ENCODE measurements around the gene IL13RA2. TPM values are rescaled to one million over a fixed set of nuclear protein-coding genes. Genes with fewer than 3 reads are reported as not detected.

IL13RA2 gene
- total and polyA plus RNA-seq, 9 of the 15 experiments (the other 6 are each of a cell fraction or from before 2014, with no cell fraction given), result 0.06 to 0.18 (median 0.15) TPM; not detected in 6

GRCh38 chrX:115030625-115031024 lies 13.2 kb upstream of the IL13RA2 start:
- Histone ChIP-seq H3K27ac (ENCODE audit: extremely low read depth, low read depth, low read length) (no peak overlapping the region), H3K9ac (ENCODE audit: insufficient read depth in 1 of 2, low read depth in 2 of 2, low read length in 2 of 2) (no peak overlapping the region), H3K4me1 (replicated peaks in 1 of 2; ENCODE audit: control insufficient read depth in 2 of 2, insufficient read depth in 2 of 2, low read length in 2 of 2) (no peaks in the 10 kb centered on the region), H3K36me3 (ENCODE audit: control insufficient read depth, insufficient read depth, low read length) (no peaks in the 10 kb centered on the region), H3K27me3 (ENCODE audit: control insufficient read depth in 2 of 2, insufficient read depth in 2 of 2, low read length in 2 of 2) (peaks cover 0 to 3% of the 10 kb centered on the region in 2 experiments; a peak in 1 of 5 replicates), H4K20me1 (replicated peaks; ENCODE audit: control insufficient read depth, insufficient read depth, low read length) (no peaks in the 10 kb centered on the region; the same call in 1 of the 2 replicates), H3K9me3 (replicated peaks; ENCODE audit: control insufficient read depth, insufficient read depth, low read depth, low read length) (no peaks in the 10 kb centered on the region), H3K79me2 (ENCODE audit: control insufficient read depth, insufficient read depth, low read length) (no peaks in the 10 kb centered on the region), H3K4me3 (no peak overlapping the region), H2AFZ (ENCODE audit: low read depth, low read length) (no peak overlapping the region), H3K4me2 (ENCODE audit: insufficient read depth, low read length) (no peak overlapping the region), H3K9me1 (ENCODE audit: control insufficient read depth, insufficient read depth, low read length) (no peaks in the 10 kb centered on the region)
- CTCF ChIA-PET (ENCODE audit: low intra/inter-chr PET ratio), result no interaction called here
- FAIRE-seq, result no peak
- ATAC-seq, result no peak
- BruUV-seq (replicated peaks), result no TSS peak
- TF ChIP-seq FOXK2 (conservative IDR thresholded peaks at IDR 0.05 in 1 of 2, IDR thresholded peaks at IDR 0.05 in 1 of 2; ENCODE audit: low read depth in 2 of 2) (no peak), ZNF175 (CRISPR knock-in tag; IDR thresholded peaks at IDR 0.05; ENCODE audit: low read depth) (no peak), ARID3B (CRISPR knock-in tag; IDR thresholded peaks at IDR 0.05; ENCODE audit: borderline replicate concordance) (no peak), SNAPC5 (CRISPR knock-in tag; IDR thresholded peaks at IDR 0.05) (no peak), PML (IDR thresholded peaks at IDR 0.05; ENCODE audit: low read length) (no peak), E2F1 (CRISPR knock-in tag; IDR thresholded peaks at IDR 0.05) (no peak), SIN3A (IDR thresholded peaks at IDR 0.05; ENCODE audit: borderline replicate concordance in 2 of 2, control insufficient read depth in 1 of 2, low read depth in 2 of 2, low read length in 2 of 2) (no peak), CTCF (IDR thresholded peaks at IDR 0.05 in 2 of 3, conservative IDR thresholded peaks at IDR 0.05 in 1 of 3; ENCODE audit: insufficient read depth in 2 of 3, low read depth in 1 of 3, low read length in 3 of 3) (no peak), RUNX1 (IDR thresholded peaks at IDR 0.05; ENCODE audit: low read depth) (no peak), CREB3 (tag; conservative IDR thresholded peaks at IDR 0.05; ENCODE audit: low read depth) (no peak), ZNF764 (CRISPR knock-in tag; IDR thresholded peaks at IDR 0.05; ENCODE audit: low read depth) (no peak), GTF2A2 (tag; IDR thresholded peaks at IDR 0.05) (no peak), MCM3 (IDR thresholded peaks at IDR 0.05) (no peak), SPI1 (IDR thresholded peaks at IDR 0.05; ENCODE audit: borderline replicate concordance, low read depth, low read length) (no peak)
- POLR2A ChIA-PET, result interaction anchor here (0.6 kb wide), 1 partner anchor 28 kb away, joined by 3 read pairs; no protein-coding TSS in a partner anchor
- intact Hi-C loops (cut with micrococcal nuclease), result no loop called here
- 0% methylated on average over 2 of the region's 2 CpGs for WGBS (ENCODE audit: insufficient coverage, low coverage, missing lambda C conversion rate)
- no peak for DNase-seq (ENCODE audit: extremely low read depth in 1 of 4, low spot score in 3 of 4)
- in situ Hi-C loops (cut with MboI), result no loop called here
